Effector memory CD4-positive, alpha-beta T cell (primary cell): ENCODE measurements around the gene KIDINS220.
A peak's percentile ranks its signal among the peaks of the same experiment; 100 is the strongest.

ENCODE experiments used
- DNase-seq, 3 donors: peaks; one replicate each; pipeline ENCODE4 v3.0.0-alpha.2; 2020
- H3K27ac ChIP-seq: 2 replicates; pipeline ENCODE4 v1.7.0; 2013; ENCODE audit warnings: mild to moderate bottlenecking, low read length, moderate library complexity; ENCODE audit not compliant: insufficient read depth, poor library complexity, severe bottlenecking
- H3K27me3 ChIP-seq: replicated peaks from 2 replicates; pipeline ENCODE4 v1.7.0; 2013; ENCODE audit warnings: mild to moderate bottlenecking, low read length; ENCODE audit not compliant: insufficient read depth, control insufficient read depth, poor library complexity, severe bottlenecking
- H3K36me3 ChIP-seq: 2 replicates; pipeline ENCODE4 v1.7.0; 2013; ENCODE audit warnings: mild to moderate bottlenecking, low read length, moderate library complexity; ENCODE audit not compliant: control insufficient read depth, insufficient read depth
- H3K4me1 ChIP-seq: 2 replicates; pipeline ENCODE4 v1.7.0; 2013; ENCODE audit warnings: low read length, mild to moderate bottlenecking; ENCODE audit not compliant: control insufficient read depth, insufficient read depth, poor library complexity, severe bottlenecking
- H3K4me3 ChIP-seq: 2 replicates; pipeline ENCODE4 v1.7.0; 2013; ENCODE audit warnings: low read length, low read depth, mild to moderate bottlenecking; ENCODE audit not compliant: insufficient read depth, poor library complexity, severe bottlenecking
- H3K9me3 ChIP-seq: 2 replicates; pipeline ENCODE4 v1.7.0; 2013; ENCODE audit warnings: mild to moderate bottlenecking, low read length, moderate library complexity; ENCODE audit not compliant: control insufficient read depth

Gene KIDINS220

DNA sequence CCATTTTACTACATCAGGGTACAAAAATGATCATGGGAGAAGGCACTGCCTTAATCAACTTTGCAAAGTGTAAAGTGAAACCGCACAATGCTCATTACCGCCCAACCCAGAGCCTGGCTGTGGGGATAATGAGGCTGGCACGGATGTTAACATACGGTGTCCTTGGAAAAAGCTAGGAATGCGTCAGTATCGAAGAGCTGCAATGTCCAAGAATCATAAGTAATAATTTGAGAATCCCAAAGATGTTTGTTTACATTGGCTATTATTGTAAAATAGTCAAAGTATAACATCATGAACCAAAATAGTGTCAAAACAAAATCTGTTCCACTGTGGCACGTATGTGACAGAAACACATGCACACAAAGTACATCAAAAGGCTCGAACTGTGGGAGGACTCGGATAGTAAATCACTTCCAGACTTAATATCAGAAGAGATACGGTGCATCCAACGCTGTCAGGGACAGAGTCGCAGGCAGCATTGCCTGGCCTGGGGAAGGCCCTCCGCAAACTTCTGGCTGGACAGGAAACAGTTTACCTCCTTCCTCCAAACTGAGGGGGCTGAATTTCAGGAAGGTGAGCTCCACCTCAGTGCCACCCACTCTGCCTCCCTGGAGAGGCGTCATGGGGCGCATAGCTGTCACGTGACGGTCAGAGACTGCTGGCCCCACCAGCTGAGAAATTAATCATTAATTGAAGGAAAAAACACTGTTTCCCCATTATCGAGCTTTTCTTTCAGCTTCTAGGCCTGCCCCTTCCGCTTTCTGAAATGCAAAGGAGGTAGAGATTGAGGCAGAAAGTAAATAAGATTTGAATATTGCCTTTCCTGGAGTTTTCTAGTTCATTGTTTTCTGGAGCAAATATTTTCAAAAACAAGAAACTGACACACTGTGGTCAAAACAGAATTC, 157.3 kb downstream of the KIDINS220 start:
- H3K9me3 ChIP-seq: no peaks in the 10 kb centered on the region
- H3K27me3 ChIP-seq: peaks cover 21% of the 10 kb centered on the region
- H3K27ac ChIP-seq: peak overlapping the region; percentile 57
- no peak overlapping the region for H3K4me3 ChIP-seq
- peaks cover 42% of the 10 kb centered on the region for H3K4me1 ChIP-seq
- no peak for DNase-seq
- H3K36me3 ChIP-seq: no peaks in the 10 kb centered on the region

GRCh38 chr2:8679567-8679826, 157.9 kb downstream of the KIDINS220 start:
- no peak for DNase-seq
- Histone ChIP-seq H3K9me3 (no peaks in the 10 kb centered on the region), H3K4me3 (peak overlapping the region; percentile 55), H3K27ac (peak overlapping the region; percentile 49), H3K36me3 (no peaks in the 10 kb centered on the region), H3K27me3 (peaks cover 21% of the 10 kb centered on the region), H3K4me1 (peaks cover 36% of the 10 kb centered on the region)
